Calu3 (cell line): ENCODE data around the gene SMC4. TPM values are rescaled to one million over a fixed set of nuclear protein-coding genes. Genes with fewer than 3 reads are reported as not detected.

Experiments
- BruUV-seq: library from RNA; stranded (reverse); fragments of 400-500 nt; replicated peaks from 2 replicates; lab custom pipeline; 2021; lab: Mats Ljungman, UMichigan
- CTCF ChIA-PET: fragments of 300-600 bp; sonication (Branson Sonifier 250); formaldehyde crosslinking; loops from one replicate; lab custom pipeline; 2022; ENCODE audit warnings: antibody characterized with exemption; lab: Charles Lee
- DNase-seq: peaks from one replicate; pipeline ENCODE4 v3.0.0; 2022
- H3K27ac Mint-ChIP-seq: one replicate; pipeline ENCODE4 v1.8.0; 2022; ENCODE audit warnings: mixed read lengths; ENCODE audit not compliant: unreplicated experiment
- H3K27me3 Mint-ChIP-seq: one replicate; pipeline ENCODE4 v1.8.0; 2022; ENCODE audit warnings: mixed read lengths; ENCODE audit not compliant: unreplicated experiment
- H3K36me3 Mint-ChIP-seq: one replicate; pipeline ENCODE4 v1.8.0; 2022; ENCODE audit warnings: mild to moderate bottlenecking, moderate library complexity, mixed read lengths; ENCODE audit not compliant: insufficient read depth, unreplicated experiment
- H3K4me1 Mint-ChIP-seq: one replicate; pipeline ENCODE4 v1.8.0; 2022; ENCODE audit warnings: mild to moderate bottlenecking, low read depth, mixed read lengths; ENCODE audit not compliant: unreplicated experiment
- H3K4me3 Mint-ChIP-seq: one replicate; pipeline ENCODE4 v1.8.0; 2022; ENCODE audit warnings: mild to moderate bottlenecking, low read depth, moderate library complexity, mixed read lengths; ENCODE audit not compliant: unreplicated experiment
- H3K9me3 Mint-ChIP-seq: one replicate; pipeline ENCODE4 v1.8.0; 2022; ENCODE audit warnings: low read depth, mixed read lengths; ENCODE audit not compliant: unreplicated experiment
- CTCF ChIP-seq: fragments of 200-600 bp; IDR thresholded peaks from one replicate; pipeline ENCODE4 v1.8.0; 2022; ENCODE audit warnings: antibody characterized with exemption; ENCODE audit not compliant: unreplicated experiment
- intact Hi-C: fragments of 100-400 bp; cut with micrococcal nuclease; formaldehyde crosslinking; loops from one replicate; pipeline ENCODE4 v1.10.0; 2022; ENCODE audit not compliant: unreplicated experiment
- microRNA-seq: library from miRNA; unstranded; fragments of <30 nt; microRNA quantifications from one replicate; pipeline ENCODE4 v1.2.0, GENCODE V29; 2022
- total RNA-seq: library from RNA; stranded (reverse); gene quantifications from 2 replicates; pipeline ENCODE4 v1.2.3, GENCODE V29; 2022

SMC4 gene
- total RNA-seq, 1 experiment from 2014 or later: 256 TPM

DNA sequence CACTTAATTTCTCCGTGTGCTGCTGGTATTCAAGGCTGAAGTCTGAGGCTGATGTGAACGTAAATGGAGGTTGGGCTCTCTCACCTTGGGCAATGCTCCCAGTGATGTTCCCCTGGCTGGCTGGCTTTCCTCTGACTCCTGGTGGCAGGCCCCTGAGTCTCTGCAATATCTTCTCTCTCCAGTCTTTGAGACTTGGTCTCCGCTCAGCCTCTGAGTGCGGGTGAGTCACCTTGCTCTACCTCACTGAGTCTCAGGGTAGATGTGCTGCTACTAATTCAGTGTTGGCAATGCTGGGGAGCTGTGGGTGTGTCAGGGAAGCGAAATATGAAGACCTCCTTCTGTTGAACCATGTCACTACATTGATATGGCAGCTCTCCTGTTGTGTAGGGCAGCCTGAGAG lies 81.5 kb downstream of the SMC4 start:
- Mint-ChIP-seq H3K27me3 (no peaks in the 10 kb centered on the region), H3K9me3 (no peaks in the 10 kb centered on the region), H3K36me3 (peaks cover 10% of the 10 kb centered on the region), H3K27ac (no peak overlapping the region), H3K4me1 (peaks cover 12% of the 10 kb centered on the region), H3K4me3 (no peak overlapping the region)
- CTCF ChIA-PET: interaction anchor here (0.6 to 1.6 kb wide), 2 partner anchors 26 to 447 kb away, joined by 3 to 4 read pairs; no protein-coding TSS in a partner anchor
- intact Hi-C loops: loop anchor here (10.0 kb wide), 1 partner anchor 464 kb away; no protein-coding TSS in a partner anchor
- no peak for TF ChIP-seq CTCF
- BruUV-seq: no TSS peak
- no peak for DNase-seq

GRCh38 chr3:160481856-160482255 lies 82.4 kb downstream of the SMC4 start:
- BruUV-seq: no TSS peak
- Mint-ChIP-seq H3K4me3 (no peak overlapping the region), H3K27me3 (no peaks in the 10 kb centered on the region), H3K4me1 (peaks cover 12% of the 10 kb centered on the region), H3K9me3 (no peaks in the 10 kb centered on the region), H3K36me3 (peaks cover 12% of the 10 kb centered on the region), H3K27ac (no peak overlapping the region)
- no peak for DNase-seq
- intact Hi-C loops: loop anchor here (10.0 kb wide), 1 partner anchor 463 kb away; no protein-coding TSS in a partner anchor
- no peak for TF ChIP-seq CTCF
- CTCF ChIA-PET: interaction anchor here (1.6 kb wide), 1 partner anchor 25 kb away, joined by 3 read pairs; no protein-coding TSS in a partner anchor

DNA sequence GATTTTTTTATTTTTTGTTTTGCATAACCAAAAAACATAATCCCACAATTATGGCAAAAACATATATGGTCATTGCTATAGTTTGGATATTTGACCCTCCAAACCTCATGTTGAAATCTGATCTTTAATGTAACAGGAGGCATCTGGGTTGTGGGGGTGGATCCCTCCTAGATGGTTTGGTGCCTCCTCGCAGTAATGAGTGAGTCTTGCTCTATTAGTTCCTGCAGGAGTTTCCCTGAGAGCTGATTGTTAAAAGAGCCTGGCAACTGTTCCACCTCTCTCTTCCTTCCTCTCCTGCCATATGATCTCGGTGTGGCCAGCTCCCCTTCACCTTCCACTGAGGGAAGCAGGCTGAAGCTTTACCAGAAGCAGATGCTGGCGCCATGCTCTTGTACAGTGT lies 83.3 kb downstream of the SMC4 start:
- Mint-ChIP-seq H3K27ac (no peak overlapping the region), H3K27me3 (no peaks in the 10 kb centered on the region), H3K9me3 (no peaks in the 10 kb centered on the region), H3K4me3 (no peak overlapping the region), H3K36me3 (peaks cover 12% of the 10 kb centered on the region), H3K4me1 (peaks cover 12% of the 10 kb centered on the region)
- intact Hi-C loops: loop anchor here (10.0 kb wide), 1 partner anchor 462 kb away; no protein-coding TSS in a partner anchor
- CTCF ChIA-PET: no interaction called here
- no TSS peak for BruUV-seq
- TF ChIP-seq CTCF: no peak
- no peak for DNase-seq

Small RNA genes within 50 kb of the gene (microRNA-seq; reads per million reads assigned to microRNA genes)
- gene MIR15B (3,702 reads per million, percentile 90 among the genes with 10 or more reads in this experiment), gene MIR16-2 (904 reads per million, percentile 83 among the genes with 10 or more reads in this experiment)

Other genes with a start within 250 kb of the SMC4 start
- gene C3orf80, start 174.2 kb upstream of the SMC4 start, total RNA-seq: 2.5 and 3.0 TPM in 2 replicates
- gene IFT80, start 425 bp upstream of the SMC4 start, total RNA-seq: 58.0 and 61.8 TPM in 2 replicates
- 20.8 and 22.3 TPM in 2 replicates for gene TRIM59, start 50.1 kb downstream of the SMC4 start, total RNA-seq
- gene KPNA4, start 165.9 kb downstream of the SMC4 start, total RNA-seq: 116 and 117 TPM in 2 replicates